Midbrain (tissue), 1 donor: ENCODE data around the gene PCBP3.

Source experiments
- DNase-seq: peaks from one replicate; lab custom pipeline; 2025; lab: John Stamatoyannopoulos, UW

PCBP3 gene

DNA sequence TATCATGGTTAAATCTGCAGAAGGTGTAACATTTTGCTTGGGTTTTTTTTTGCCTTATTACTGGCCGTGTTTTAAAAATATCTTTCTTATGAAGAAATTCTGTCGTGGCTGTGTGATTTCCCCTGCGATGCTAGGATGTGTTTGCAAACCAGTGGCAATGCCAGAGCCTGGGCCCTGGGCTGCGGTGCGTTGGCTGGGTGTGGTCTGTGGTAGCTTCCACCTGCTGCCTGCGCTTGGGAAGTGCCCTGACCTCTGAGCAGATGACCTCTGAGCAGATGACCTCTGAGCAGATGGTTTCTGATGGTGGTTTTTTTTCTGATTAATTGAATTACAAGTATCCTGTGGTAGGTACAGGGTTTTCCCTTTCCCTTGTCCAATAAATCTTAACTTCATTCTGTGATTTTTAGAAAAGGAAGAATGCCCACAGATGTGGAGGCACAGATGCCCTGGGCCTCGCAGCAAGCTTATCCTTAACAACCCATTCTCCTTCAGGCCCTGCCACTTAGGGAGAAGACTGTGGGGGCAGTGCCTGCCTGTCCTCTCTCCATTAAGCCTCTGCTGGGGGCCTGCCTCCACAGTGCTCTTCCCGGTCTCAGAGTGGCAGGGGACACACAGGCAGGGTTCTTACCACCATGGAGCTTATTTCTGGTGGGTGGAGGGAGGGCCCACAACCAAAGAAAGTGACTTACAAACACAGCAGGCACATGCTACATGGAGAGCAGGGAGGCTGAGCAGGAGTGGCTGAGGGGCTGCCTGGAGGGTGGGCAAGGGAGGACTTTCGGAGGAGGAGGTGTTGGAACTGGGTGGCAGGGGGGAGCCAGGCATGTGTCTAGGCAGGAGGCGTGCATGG lies 81.7 kb downstream of the PCBP3 start:
- DNase-seq = no peak

DNA sequence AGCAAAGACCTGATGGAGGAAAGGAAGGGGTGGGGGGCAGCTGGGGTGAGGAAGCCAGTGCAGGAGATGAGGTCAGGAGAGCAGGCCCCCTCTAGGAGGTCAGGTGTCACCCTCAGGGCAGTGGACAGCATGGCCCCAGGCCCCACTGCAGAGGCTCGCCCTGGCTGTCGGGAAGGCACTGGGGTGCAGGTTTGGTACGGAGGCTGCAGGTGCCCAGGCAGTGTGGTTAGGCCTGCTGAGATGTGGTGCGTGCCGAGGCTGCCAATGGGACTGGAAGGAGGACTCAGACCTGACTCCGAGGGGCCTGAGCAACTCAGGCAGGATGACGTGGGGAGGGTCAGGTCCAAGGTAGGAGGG lies 82.3 kb downstream of the PCBP3 start:
- DNase-seq = no peak

DNA sequence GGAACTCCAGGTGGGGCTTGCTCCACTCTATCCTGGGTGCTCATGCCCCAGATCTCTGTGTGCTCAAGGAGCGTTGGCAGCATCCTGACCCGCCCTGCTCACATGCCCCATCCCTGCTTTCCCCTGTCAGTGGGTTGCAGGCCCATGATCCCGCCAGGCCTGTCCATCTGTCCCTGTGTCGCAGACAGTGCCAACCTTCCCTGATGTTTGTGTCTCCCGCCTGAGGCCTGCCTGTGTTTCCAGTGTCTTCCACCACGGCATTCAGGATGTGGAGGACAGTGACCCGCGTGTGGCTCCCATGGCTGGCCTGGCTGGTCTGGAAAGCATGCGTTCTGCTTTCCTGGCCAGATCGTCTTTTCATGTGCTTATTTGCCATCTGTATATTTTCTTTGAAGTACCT lies 82.9 kb downstream of the PCBP3 start:
- no peak for DNase-seq

DNA sequence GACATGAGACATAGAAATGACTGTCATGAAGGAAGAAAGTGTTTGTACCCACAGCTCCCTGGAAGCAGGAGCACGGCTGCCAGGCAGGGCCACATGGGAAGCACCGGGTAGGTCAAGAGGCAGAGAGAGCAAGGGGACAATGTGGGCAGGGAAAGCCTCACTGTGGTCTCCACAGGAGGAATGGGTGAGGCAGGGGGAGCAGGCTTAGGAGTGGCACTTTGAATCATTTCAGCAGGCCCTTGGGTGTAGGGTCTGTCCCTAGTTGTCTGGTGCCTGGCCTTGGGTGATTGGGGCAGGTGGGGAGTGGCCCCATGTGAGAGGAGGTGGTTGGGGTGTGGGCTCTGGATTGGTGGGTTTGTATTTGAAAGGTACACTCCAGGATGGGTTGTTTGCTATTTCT lies 83.9 kb downstream of the PCBP3 start:
- no peak for DNase-seq

DNA sequence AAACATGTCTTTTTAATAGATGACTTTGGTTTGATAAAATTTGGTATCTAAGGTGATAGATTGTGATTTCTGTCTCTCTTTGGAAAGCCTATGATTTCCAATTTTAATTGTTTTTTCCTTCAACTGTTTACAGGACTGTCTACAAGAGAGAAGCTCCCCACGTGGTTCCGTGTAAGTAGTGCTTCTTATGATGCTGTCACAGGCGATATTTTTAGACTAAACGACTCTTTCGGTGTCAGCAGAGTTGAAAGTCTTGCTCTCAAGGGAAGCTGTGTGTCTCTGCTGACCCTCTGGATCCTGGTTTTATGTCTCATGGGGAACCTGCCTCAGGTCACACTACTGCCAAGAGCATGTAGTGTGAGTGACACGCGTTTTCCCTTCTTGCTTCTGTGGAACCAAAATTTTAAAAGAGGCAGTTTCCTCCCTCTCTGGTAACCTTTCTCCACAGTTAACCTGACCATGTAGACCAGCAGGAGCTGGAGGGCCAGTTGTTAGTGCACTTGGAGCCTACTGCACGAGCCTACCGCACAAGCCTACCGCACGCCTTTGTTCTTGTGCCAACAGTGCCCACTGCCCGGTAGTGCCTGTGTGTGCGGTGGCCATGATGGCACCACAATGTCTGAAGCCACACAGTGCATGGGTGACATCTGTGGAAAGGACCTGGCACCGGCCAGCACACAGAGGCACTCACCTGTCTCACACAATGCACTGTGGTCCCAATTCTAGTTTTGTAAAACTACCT lies 91.9 kb downstream of the PCBP3 start:
- DNase-seq = no peak

DNA sequence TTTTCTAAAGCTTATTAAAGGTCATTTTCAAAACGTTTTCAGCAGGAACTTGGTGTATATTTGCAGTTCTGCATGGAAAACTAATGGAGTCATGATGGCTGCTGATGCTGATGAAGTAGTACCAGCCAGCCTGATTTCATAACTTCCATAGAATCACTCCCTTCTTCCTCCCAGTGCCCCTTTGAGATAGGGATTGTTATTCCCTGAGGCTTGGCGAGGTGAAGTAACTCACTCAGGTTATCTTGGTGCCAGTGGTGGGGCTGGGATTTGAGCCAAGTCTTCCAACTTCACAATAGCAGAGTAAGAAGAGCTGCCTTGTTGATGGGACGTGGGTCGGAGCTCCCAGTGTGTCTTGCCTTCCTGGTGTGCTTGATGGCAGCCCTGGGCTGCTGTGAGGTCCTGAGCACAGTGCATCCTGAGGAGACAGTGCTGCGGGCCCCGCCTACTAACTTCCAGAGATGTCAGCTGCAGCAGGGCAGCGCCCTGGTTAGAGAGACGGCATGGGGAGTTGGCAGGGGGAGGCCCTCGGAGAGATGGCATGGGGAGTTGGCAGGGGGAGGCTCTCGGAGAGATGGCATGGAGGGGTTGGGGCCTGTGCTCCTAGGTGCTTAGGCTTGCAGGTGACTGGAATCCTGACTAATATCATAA lies 92.6 kb downstream of the PCBP3 start:
- no peak for DNase-seq

DNA sequence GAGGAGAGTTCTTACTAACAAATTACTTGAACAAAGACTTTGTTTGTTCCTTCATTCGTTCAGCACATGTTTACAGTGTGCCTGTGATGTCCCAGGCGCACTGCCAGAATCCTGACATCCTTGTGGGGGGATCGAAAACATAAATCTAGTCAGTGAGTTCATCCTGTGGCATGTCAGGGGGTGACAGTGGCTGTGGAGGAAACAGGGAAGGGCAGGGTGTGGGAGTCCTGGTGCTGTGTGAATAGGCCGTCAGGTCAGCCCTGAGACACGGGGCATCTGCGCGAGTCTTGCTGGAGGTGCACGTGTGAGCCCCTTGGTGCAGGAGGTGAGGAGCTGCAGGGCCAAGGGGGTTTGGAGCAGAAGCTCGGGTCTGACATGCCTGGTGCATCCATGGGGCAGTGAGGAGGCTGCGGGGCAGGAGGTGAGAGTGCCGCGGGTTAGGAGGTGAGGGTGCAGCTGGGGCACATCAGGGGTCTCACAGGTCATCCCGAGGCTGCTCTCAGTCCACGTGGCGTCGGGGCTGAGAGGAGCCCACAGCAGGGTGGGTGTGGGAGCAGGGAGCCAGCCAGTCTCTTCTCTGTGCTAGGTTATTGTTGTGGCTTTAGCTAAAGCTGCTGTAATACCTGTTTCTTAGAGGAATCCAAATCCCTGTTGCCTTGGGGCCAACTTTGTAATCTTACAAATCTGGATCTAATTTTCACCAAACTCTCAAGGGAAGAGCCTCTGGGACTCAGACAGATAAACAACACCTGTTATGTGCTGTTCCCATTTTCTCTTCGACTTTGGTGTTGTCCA lies 93.4 kb downstream of the PCBP3 start:
- no peak for DNase-seq

DNA sequence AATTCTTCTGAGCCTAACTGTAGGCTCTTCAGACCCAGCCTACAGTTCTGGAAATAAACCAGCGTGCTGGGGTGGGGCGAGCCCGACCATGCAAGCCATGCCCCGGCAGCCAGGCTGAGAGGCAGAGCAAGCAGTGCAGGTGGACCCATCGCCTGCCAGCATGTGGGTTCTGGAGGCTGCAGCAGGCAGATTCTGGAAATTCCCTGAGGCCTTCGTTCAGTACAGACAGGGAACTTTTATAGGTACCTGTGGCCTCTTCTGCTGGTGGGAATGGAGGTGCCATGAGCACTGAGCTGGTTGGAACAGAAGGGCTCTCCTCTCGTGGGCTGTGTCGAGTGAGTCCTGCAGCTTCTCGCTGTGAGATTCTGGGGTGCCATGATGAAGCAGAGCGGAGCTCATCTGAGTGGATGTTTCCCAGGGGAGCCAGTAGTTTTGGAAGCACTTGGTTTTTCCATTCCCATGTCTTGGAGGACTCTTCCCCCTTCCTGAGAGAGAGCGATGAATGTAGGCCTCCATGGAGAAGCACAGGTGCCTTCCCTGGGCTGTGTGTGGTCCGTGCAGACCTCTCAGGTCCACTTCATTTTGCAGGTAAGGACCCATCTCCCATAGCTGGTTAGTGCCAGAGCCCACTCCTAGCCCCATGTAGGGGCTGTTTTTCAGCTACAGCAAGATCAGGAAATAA lies 94.1 kb downstream of the PCBP3 start:
- no peak for DNase-seq

DNA sequence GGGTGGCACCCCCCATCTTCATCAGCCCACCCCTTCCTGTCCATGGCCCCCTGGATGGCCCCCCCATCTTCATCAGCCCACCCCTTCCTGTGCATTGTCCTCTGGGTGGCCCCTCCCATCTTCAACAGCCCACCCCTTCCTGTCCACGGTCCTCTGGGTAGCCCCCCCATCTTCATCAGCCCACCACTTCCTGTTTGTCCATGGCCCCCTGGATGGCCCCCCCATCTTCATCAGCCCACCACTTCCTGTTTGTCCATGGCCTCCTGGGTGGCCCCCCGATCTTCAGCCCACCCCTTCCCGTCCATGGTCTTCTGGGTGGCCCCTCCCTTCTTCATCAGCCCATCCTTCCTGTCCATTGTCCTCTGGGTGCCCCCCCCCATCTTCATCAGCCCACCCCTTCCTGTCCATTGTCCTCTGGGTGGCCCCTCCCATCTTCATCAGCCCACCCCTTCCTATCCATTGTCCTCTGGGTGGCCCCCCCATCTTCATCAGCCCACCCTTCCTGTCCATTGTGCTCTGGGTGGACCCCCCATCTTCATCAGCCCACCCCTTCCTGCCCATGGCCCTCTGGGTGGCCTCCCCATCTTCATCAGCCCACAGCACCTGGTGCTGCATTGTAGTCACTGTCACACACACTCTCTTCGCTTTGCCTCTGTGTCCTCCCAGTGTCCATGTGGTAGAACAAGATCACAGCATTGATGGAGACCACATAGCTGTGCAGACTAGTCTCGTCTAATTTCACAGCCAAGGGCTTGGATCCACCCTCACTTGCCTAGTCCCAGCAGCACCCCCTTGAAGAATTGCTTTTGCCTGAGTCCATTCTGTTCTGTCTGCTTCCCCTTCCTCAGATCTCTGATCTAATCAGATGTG lies 95.9 kb downstream of the PCBP3 start:
- DNase-seq = no peak

DNA sequence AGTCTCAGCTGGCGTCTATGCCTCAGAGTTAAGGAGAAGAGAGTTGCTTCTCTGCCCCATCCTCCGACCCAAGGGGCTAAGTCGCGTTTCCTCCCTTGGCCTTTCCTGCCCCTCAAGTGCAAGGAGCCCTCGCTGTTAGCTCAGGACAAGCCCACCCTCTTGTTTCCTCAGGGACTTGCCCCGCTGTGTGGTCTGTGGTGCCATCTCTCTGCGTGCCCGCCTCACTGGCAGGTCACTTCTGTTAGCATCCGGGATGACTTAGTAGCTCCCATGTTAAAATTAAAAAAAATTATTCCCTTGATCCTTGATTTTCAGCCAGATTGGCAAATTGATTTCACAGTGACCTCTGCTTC lies 96.5 kb downstream of the PCBP3 start:
- DNase-seq = no peak

DNA sequence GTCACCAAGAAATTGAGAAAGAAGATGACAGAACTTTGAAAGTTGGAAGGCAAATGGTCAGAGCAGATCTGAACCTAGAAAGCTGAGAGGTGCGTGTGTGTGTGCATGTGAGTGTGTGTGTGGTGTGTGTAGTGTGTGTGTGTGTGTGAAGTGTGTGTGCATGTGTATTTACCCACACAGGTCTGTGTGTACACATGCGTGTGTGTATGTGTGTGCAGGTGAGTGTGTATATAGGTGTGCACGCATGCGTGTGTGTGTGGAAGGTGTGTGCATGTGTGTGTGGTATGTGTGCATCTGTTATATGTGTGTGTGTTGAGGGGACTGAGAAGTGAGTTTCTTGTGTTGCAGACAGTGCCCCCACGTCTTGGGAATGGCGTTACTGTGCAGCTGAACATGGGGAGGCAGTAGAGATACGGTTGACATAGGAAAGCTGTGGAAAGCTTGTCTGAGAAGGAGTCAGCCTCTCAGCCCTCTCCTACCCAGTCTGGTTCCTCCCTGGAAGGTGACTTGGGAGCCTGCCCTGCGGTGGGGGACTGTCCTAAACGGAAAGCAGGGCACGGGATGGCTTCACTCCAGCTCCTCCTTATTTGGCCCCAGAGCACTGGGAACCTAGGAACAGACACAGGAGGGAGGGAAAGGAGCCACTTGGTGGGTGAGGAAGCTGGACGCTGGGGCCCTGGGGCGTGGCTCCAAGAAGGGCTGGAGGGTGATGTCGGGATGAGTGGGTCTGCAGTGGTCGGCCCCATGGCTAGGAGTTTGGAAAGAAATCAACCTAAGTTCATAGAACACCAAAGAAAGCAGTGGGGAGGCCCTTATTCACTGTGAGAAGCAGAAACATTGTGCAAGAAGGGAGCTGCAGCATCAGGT lies 97.2 kb downstream of the PCBP3 start:
- no peak for DNase-seq

DNA sequence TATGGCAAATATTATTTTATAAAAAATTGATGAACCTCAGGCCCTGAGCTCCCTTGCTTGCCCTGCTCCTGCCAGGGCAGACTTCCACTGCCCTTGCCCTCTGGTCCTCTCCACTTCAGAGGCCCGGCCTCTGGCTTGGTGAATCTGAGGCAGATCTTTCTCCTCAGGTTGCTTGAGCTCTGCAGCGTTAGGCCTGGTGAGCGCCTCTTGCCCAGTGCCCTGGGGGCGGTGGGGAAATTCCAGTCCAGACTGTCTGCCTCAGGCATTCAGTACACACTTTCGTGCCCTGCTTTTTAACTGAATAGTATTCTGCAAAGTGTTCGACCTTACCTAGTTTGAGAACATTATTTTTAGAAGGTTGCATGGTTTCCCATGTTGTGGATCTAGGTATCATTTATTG lies 98.2 kb downstream of the PCBP3 start:
- DNase-seq = no peak

DNA sequence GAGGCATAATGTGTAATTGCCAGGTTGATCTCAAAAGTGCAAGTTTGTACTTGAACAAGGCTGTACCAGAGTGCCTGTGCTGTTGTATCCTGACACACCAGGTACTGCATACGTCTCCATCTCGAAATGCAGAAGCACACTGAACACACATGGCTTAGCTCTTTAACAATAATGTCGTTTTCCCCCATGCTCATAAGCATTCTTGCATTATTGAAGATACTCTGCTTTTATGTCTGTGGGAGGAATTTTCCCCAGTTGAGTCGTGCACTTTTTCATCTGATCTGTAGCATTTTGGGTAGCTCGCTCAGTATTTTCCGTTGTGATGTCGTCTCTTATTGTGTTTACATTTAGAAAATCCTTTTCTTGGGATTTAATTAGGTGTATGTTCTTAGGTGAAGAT lies 98.7 kb downstream of the PCBP3 start:
- DNase-seq = no peak

DNA sequence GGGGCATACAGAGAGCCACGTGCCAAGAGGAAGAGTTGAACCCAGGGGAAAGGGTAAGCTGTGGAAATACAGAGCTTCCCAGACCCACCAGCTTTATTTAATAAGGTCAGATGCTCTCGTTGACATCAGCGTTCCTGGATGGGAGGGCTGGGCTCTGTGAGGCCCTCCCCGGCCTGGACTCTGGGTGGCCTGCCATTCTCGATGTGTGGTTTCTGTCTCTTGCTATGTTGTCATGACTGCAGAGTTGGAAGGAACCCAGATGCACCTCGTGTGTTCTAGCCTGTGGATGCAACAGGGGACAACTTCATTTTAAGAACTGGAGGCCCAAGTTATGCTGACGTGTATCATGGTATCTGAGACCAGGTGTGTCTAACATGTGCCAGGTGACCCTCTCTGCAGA lies 101.7 kb downstream of the PCBP3 start:
- no peak for DNase-seq

DNA sequence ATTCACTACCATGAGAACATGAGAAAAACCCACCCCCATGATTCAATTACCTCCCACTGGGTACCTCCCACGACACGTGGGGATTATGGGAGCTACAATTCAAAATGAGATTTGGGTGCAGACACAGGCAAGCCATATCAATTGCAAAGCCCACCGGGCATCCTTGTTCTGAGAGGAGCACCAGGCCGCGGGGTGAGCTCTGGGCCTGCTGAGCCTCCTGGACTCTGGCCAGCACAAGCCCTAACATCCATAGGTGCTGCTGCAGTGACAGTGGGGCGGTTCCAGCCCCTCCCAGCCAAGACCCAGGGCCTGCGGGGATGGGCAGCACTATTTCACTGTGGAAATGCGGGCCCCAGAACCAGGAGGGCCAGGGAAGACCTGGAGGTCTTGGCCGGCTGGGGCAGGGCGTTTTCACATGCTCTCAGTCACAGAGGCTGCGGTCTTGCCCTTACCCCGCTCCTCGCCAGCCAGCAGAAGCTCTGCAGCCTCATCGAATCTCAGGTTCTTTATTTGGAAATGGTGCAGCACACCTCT lies 103.8 kb downstream of the PCBP3 start:
- no peak for DNase-seq

DNA sequence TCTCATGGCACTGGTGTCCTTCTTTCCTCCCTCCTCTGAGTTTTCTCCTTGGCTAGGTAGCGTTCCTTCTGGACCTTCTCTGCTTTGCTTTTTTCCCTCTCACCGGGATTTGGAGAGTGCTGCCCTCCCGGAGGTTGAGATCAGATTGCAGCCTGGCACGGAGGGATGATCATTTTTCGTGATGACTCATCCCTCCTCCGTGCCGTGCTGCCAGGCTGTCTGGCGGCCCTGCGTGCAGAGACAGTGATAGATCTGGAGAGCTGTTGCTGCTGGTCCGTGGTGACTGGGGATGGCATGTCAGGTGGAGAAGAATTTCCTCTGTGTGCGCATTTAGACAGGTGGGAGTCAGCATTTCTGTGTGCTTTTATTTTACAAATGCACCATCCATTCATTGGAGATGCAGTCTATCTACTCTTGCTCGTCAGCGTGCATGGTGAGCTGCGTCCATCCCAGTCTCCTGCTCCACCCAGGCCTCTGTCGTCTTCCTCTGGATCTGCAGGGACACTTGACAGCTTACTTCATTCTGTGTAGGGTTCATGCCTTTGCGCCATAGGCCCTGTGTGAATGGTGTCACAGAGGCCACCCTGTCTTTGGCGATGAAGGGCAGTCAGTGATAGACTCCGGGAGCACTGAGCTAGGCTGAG lies 104.4 kb downstream of the PCBP3 start:
- DNase-seq = no peak

DNA sequence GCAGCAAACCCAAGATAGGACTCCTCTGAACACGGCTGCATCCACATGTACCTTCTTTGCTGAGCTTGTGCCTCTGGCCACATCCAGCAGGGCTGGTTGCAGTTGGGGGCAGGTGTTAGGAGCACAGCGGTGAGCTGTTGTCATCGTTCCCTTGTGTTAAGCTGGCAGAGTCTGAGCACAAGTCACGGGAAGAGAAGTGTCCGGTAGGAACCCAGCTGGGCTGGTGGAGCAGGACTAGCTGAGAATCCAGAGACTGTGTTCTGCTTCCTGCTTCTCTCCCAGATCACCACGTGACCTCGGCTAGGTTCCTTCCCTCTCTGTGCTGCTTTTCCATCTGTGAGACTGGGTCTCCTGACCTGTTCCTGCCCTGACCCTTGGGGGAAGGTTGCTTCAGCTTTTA lies 105.1 kb downstream of the PCBP3 start:
- DNase-seq = no peak

DNA sequence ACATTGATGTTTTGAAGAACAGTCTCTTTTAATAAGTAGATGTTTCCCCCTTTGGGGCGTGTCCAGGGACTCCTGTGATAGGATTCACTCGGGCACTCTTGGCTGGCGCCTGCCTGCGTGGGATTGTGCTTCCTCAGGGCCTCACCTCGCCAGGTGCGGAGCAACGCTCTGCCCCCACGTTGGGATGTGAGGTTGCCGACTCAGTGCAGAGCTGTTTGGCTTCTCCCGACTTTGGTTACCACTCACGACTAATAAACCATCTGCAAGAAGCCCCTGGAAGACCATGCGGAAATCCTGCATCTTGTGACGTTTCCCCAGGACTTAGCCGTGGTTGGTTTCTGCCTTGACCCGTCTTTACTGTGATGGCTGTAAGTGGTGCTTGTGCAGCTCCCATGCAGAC lies 106.4 kb downstream of the PCBP3 start:
- DNase-seq = no peak

DNA sequence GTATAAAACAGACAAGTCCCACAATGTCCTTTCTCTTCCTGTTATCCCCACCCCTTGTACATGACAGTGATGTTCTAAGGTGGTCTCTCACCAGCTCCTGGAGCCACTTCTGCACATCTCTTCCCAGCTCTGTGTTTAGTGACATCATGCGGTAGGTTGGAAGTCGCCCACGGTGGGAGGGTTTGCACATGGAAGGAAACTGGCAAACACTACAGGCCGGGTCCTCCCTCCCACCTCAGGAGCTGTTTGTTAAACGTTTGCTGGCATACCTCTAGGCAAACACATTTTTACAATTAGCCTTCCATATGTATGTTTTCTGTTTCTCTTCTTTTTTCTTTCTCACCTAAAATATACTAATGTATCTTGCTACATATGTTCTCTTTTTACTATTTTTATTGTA lies 107.4 kb downstream of the PCBP3 start:
- no peak for DNase-seq
